GM23338 (cell line): Measurements from ENCODE around the gene TSR3. TPM values are rescaled to one million over a fixed set of nuclear protein-coding genes. Genes with fewer than 3 reads are reported as not detected.

ENCODE experiments used
- ATAC-seq: fragments of 200-7000 bp; cut with Tn5 transposase; 3 replicates; pipeline ENCODE4 v1.9.1; 2020
- DNase-seq: peaks from one replicate; pipeline ENCODE4 v3.0.0-alpha.2; 2015; ENCODE audit warnings: low spot score
- H2AFZ ChIP-seq: fragments of 200-600 bp; sonication (generic); 2 replicates; pipeline ENCODE4 v1.8.0; 2016; ENCODE audit warnings: antibody characterized with exemption, mild to moderate bottlenecking, moderate library complexity
- H3F3A ChIP-seq: fragments of 200-600 bp; sonication (generic); replicated peaks from 2 replicates; pipeline ENCODE4 v1.8.0; 2017; ENCODE audit warnings: antibody characterized with exemption, mixed run types, low read depth
- H3K27ac ChIP-seq: fragments of 200-600 bp; sonication (generic); 2 replicates; pipeline ENCODE4 v1.6.1; 2016; ENCODE audit warnings: low read depth
- H3K27me3 ChIP-seq: fragments of 200-600 bp; sonication (generic); 2 replicates; pipeline ENCODE4 v1.8.0; 2016; ENCODE audit warnings: mild to moderate bottlenecking, mixed run types, moderate library complexity; ENCODE audit not compliant: insufficient read depth
- H3K36me3 ChIP-seq: fragments of 200-600 bp; sonication (generic); 2 replicates; pipeline ENCODE4 v1.8.0; 2016; ENCODE audit warnings: mild to moderate bottlenecking; ENCODE audit not compliant: insufficient read depth
- H3K4me1 ChIP-seq: fragments of 200-600 bp; sonication (generic); 2 replicates; pipeline ENCODE4 v1.8.0; 2016; ENCODE audit warnings: mild to moderate bottlenecking, moderate library complexity; ENCODE audit not compliant: insufficient read depth
- H3K4me2 ChIP-seq: fragments of 200-600 bp; sonication (generic); 2 replicates; pipeline ENCODE4 v1.7.1; 2017; ENCODE audit warnings: mixed run types
- H3K4me3 ChIP-seq: fragments of 200-600 bp; sonication (generic); 2 replicates; pipeline ENCODE4 v1.6.1; 2016; ENCODE audit warnings: mixed run types
- H3K79me2 ChIP-seq: fragments of 200-600 bp; sonication (generic); replicated peaks from 2 replicates; pipeline ENCODE4 v1.8.0; 2017; ENCODE audit warnings: mild to moderate bottlenecking; ENCODE audit not compliant: insufficient read depth
- H3K9me2 ChIP-seq: fragments of 200-600 bp; sonication (generic); 2 replicates; pipeline ENCODE4 v1.8.0; 2017; ENCODE audit not compliant: insufficient read depth
- H4K20me1 ChIP-seq: fragments of 200-600 bp; sonication (generic); replicated peaks from 2 replicates; pipeline ENCODE4 v1.8.0; 2017; ENCODE audit warnings: mild to moderate bottlenecking; ENCODE audit not compliant: insufficient read depth
- H3K27ac Mint-ChIP-seq: 2 replicates; pipeline ENCODE4 v1.8.0; 2020; ENCODE audit warnings: inconsistent platforms, mild to moderate bottlenecking, moderate library complexity, mixed read lengths
- H3K27me3 Mint-ChIP-seq: 3 replicates; pipeline ENCODE4 v1.8.0; 2022; ENCODE audit warnings: low read depth, mild to moderate bottlenecking, moderate library complexity, mixed read lengths, inconsistent platforms; ENCODE audit not compliant: insufficient read depth, poor library complexity
- H3K36me3 Mint-ChIP-seq: 3 replicates; pipeline ENCODE4 v1.8.0; 2021; ENCODE audit warnings: low read depth, mild to moderate bottlenecking, inconsistent platforms, moderate library complexity, mixed read lengths
- H3K4me1 Mint-ChIP-seq: 3 replicates; pipeline ENCODE4 v1.8.0; 2020; ENCODE audit warnings: mild to moderate bottlenecking, inconsistent platforms, mixed read lengths
- H3K4me3 Mint-ChIP-seq: 3 replicates; pipeline ENCODE4 v1.8.0; 2021; ENCODE audit warnings: moderate library complexity, mild to moderate bottlenecking, inconsistent platforms, mixed read lengths
- H3K9me3 Mint-ChIP-seq: 3 replicates; pipeline ENCODE4 v1.8.0; 2020; ENCODE audit warnings: moderate library complexity, mild to moderate bottlenecking, inconsistent platforms, mixed read lengths
- CREB1 ChIP-seq: fragments of 250-450 bp; sonication (Bioruptor Pico); IDR thresholded peaks from 2 replicates; pipeline ENCODE4 v1.5.0; 2020; ENCODE audit warnings: low read depth, mild to moderate bottlenecking, moderate library complexity
- EZH2phosphoT487 ChIP-seq: fragments of 200-600 bp; sonication (generic); IDR thresholded peaks from one replicate; pipeline ENCODE4 v1.8.1; 2018; ENCODE audit warnings: antibody characterized with exemption; ENCODE audit not compliant: unreplicated experiment
- JUNB ChIP-seq: IDR thresholded peaks from one replicate; pipeline ENCODE4 v1.6.1; 2016; ENCODE audit warnings: antibody characterized with exemption; ENCODE audit not compliant: unreplicated experiment
- POLR2AphosphoS5 ChIP-seq: IDR thresholded peaks from 2 replicates; pipeline ENCODE4 v1.6.1; 2016; ENCODE audit warnings: antibody characterized with exemption, low read depth
- STAT1 ChIP-seq: IDR thresholded peaks from one replicate; pipeline ENCODE4 v1.6.1; 2016; ENCODE audit warnings: antibody characterized with exemption; ENCODE audit not compliant: unreplicated experiment
- polyA plus RNA-seq: library from polyadenylated mRNA; unstranded; fragments of >200 nt; fragmentation: Nextera tagmentation; extraction: Ambion mirVana; gene quantifications from 2 replicates; pipeline ENCODE4 v1.2.1, GENCODE V29; 2016
- total RNA-seq: library from RNA; depleted of rRNA; stranded (reverse); fragments of >200 nt; shearing (Covaris generic); gene quantifications from 2 replicates; pipeline ENCODE4 v1.2.3, GENCODE V29; 2014; rRNA removed

TSR3 gene
- total and polyA plus RNA-seq, 2 experiments from 2014 or later = 58.5 to 97.3 TPM

GRCh38 chr16:1299868-1300203, 51.8 kb downstream of the TSR3 start:
- Mint-ChIP-seq H3K27me3 (peaks cover 27% of the 10 kb centered on the region), H3K36me3 (no peaks in the 10 kb centered on the region), H3K4me1 (peaks cover 28% of the 10 kb centered on the region), H3K9me3 (no peaks in the 10 kb centered on the region), H3K27ac (no peak overlapping the region), H3K4me3 (no peak overlapping the region)
- no peaks in the 10 kb centered on the region for H3K36me3 ChIP-seq
- H3K27me3 ChIP-seq = no peaks in the 10 kb centered on the region; the same call in 1 of the 2 replicates
- H3K79me2 ChIP-seq = no peaks in the 10 kb centered on the region
- H3K4me2 ChIP-seq = no peak overlapping the region
- H3K4me1 ChIP-seq = peaks cover 21% of the 10 kb centered on the region
- H3K27ac ChIP-seq = no peak overlapping the region
- TF ChIP-seq STAT1 (no peak), EZH2phosphoT487 (no peak), JUNB (no peak), CREB1 (CRISPR knock-in tag) (no peak), POLR2AphosphoS5 (no peak)
- no peak overlapping the region for H3K4me3 ChIP-seq
- H4K20me1 ChIP-seq = no peaks in the 10 kb centered on the region
- H2AFZ ChIP-seq = no peak overlapping the region
- peaks cover 13% of the 10 kb centered on the region for H3F3A ChIP-seq
- no peaks in the 10 kb centered on the region for H3K9me2 ChIP-seq
- DNase-seq (no peak), ATAC-seq (no peak)

Other genes with a start within 250 kb of the TSR3 start
- gene CACNA1H, start 198.8 kb downstream of the TSR3 start, total RNA-seq = 34.5 and 43.3 TPM in 2 replicates
- gene CACNA1H, start 198.8 kb downstream of the TSR3 start, polyA plus RNA-seq = 3.5 and 3.8 TPM in 2 replicates
- not detected in 2 replicates for gene TPSG1, start 126.6 kb downstream of the TSR3 start, total RNA-seq
- gene TPSG1, start 126.6 kb downstream of the TSR3 start, polyA plus RNA-seq = 0.56 and 0.81 TPM in 2 replicates
- gene TPSB2, start 121.7 kb downstream of the TSR3 start, total RNA-seq = not detected in 2 replicates
- 0.23 TPM in 1 of 2 replicates, not detected in the other for gene TPSB2, start 121.7 kb downstream of the TSR3 start, polyA plus RNA-seq
- gene TPSAB1, start 111.2 kb downstream of the TSR3 start, total RNA-seq = not detected in 2 replicates
- gene TPSAB1, start 111.2 kb downstream of the TSR3 start, polyA plus RNA-seq = not detected in 2 replicates
- 0.17 TPM in 1 of 2 replicates, not detected in the other for gene TPSD1, start 95.8 kb downstream of the TSR3 start, total RNA-seq
- gene TPSD1, start 95.8 kb downstream of the TSR3 start, polyA plus RNA-seq = not detected in 2 replicates
- gene UBE2I, start 42.2 kb downstream of the TSR3 start, total RNA-seq = 116 and 117 TPM in 2 replicates
- gene UBE2I, start 42.2 kb downstream of the TSR3 start, polyA plus RNA-seq = 216 and 220 TPM in 2 replicates
- gene BAIAP3, start 18.2 kb downstream of the TSR3 start, total RNA-seq = 13.0 and 23.0 TPM in 2 replicates
- 4.2 and 5.2 TPM in 2 replicates for gene BAIAP3, start 18.2 kb downstream of the TSR3 start, polyA plus RNA-seq
- 9.2 and 23.3 TPM in 2 replicates for gene GNPTG, start 53 bp upstream of the TSR3 start, total RNA-seq
- gene GNPTG, start 53 bp upstream of the TSR3 start, polyA plus RNA-seq = 39.1 and 41.0 TPM in 2 replicates
- 24.8 and 28.7 TPM in 2 replicates for gene UNKL, start 62.8 kb upstream of the TSR3 start, total RNA-seq
- gene UNKL, start 62.8 kb upstream of the TSR3 start, polyA plus RNA-seq = 10.8 and 16.7 TPM in 2 replicates
- gene UQCC4, start 68.9 kb upstream of the TSR3 start, total RNA-seq = 14.2 and 23.9 TPM in 2 replicates
- gene UQCC4, start 68.9 kb upstream of the TSR3 start, polyA plus RNA-seq = 25.8 and 27.1 TPM in 2 replicates
- not detected in 2 replicates for gene PERCC1, start 79.2 kb upstream of the TSR3 start, total RNA-seq
- not detected in 2 replicates for gene PERCC1, start 79.2 kb upstream of the TSR3 start, polyA plus RNA-seq
- gene CCDC154, start 92.7 kb upstream of the TSR3 start, total RNA-seq = not detected in 2 replicates
- gene CCDC154, start 92.7 kb upstream of the TSR3 start, polyA plus RNA-seq = 0.31 and 0.49 TPM in 2 replicates
- gene CLCN7, start 123.2 kb upstream of the TSR3 start, total RNA-seq = 35.9 and 53.8 TPM in 2 replicates
- gene CLCN7, start 123.2 kb upstream of the TSR3 start, polyA plus RNA-seq = 13.8 and 17.4 TPM in 2 replicates
- gene PTX4, start 137.1 kb upstream of the TSR3 start, total RNA-seq = not detected in 2 replicates
- gene PTX4, start 137.1 kb upstream of the TSR3 start, polyA plus RNA-seq = not detected in 2 replicates
- gene TELO2, start 141.5 kb upstream of the TSR3 start, total RNA-seq = 71.7 and 76.0 TPM in 2 replicates
- 45.4 and 49.8 TPM in 2 replicates for gene TELO2, start 141.5 kb upstream of the TSR3 start, polyA plus RNA-seq
- gene TMEM204, start 181.8 kb upstream of the TSR3 start, total RNA-seq = 0.14 TPM in 1 of 2 replicates, not detected in the other
- gene TMEM204, start 181.8 kb upstream of the TSR3 start, polyA plus RNA-seq = 0.21 and 0.23 TPM in 2 replicates